HepG2 (cell line): ENCODE measurements around the gene MAGEA9B. TPM values are rescaled to one million over a fixed set of nuclear protein-coding genes. Genes with fewer than 3 reads are reported as not detected.

ENCODE experiments used
- ATAC-seq: fragments of 200-7000 bp; cut with Tn5 transposase; 3 replicates; pipeline ENCODE4 v1.9.1; 2020; ENCODE audit warnings: mild to moderate bottlenecking, moderate library complexity
- BruUV-seq: library from RNA; stranded (reverse); fragments of 400-500 nt; replicated peaks from 2 replicates; lab custom pipeline; 2021; lab: Mats Ljungman, UMichigan
- CTCF ChIA-PET: fragments of 300-600 bp; formaldehyde crosslinking; extraction: SDS; loops from one replicate; lab custom pipeline; 2021; ENCODE audit warnings: low total read pairs, inconsistent platforms, low intra/inter-chr PET ratio; lab: Yijun Ruan, JAX
- POLR2A ChIA-PET: fragments of 350-600 bp; sonication (Branson Sonifier 250); formaldehyde crosslinking; loops from one replicate; lab custom pipeline; 2020; ENCODE audit warnings: antibody characterized with exemption, inconsistent platforms; lab: Yijun Ruan, JAX
- DNase-seq: peaks from one replicate; pipeline ENCODE4 v3.0.0-alpha.2; 2015; ENCODE audit warnings: low spot score
- FAIRE-seq: peaks from 3 replicates; lab custom pipeline; 2011; peaks lifted over from hg19 to GRCh38; lab: Jason Lieb, UNC
- H2AFZ ChIP-seq: one replicate; pipeline ENCODE4 v1.6.1; 2011; ENCODE audit warnings: low read length, inconsistent platforms
- H3K27ac ChIP-seq: fragments of 300-600 bp; 3 replicates; pipeline ENCODE4 v1.8.0; 2011; ENCODE audit warnings: mixed run types, mild to moderate bottlenecking, mixed read lengths, low read length, inconsistent platforms; ENCODE audit not compliant: insufficient read depth; ENCODE audit errors: extremely low read length
- H3K27me3 ChIP-seq, 2 experiments: fragments of 200-600 bp in 1 of 2; 2 replicates in 1 of 2; 3 replicates in 1 of 2; pipeline versions ENCODE4 v1.6.0 to v1.8.0; 2011; ENCODE audit warnings: low read length in 2 of 2, mild to moderate bottlenecking in 2 of 2, moderate library complexity in 2 of 2, inconsistent platforms in 1 of 2; ENCODE audit not compliant: insufficient read depth in 2 of 2, control insufficient read depth in 1 of 2
- H3K36me3 ChIP-seq, 2 experiments: fragments of 200-600 bp in 1 of 2; replicated peaks in 1 of 2; 2 replicates in 1 of 2; 3 replicates in 1 of 2; pipeline versions ENCODE4 v1.5.1 to v1.8.0; 2011; ENCODE audit warnings: low read length in 2 of 2, inconsistent platforms in 1 of 2; ENCODE audit not compliant: insufficient read depth in 2 of 2, control insufficient read depth in 1 of 2
- H3K4me1 ChIP-seq: 2 replicates; pipeline ENCODE4 v1.5.1; 2012; ENCODE audit warnings: low read length, inconsistent platforms; ENCODE audit not compliant: insufficient read depth
- H3K4me2 ChIP-seq: 2 replicates; pipeline ENCODE4 v1.6.0; 2011; ENCODE audit warnings: low read depth, low read length, inconsistent platforms
- H3K4me3 ChIP-seq, 3 experiments: fragments of 200-600 bp in 1 of 3; sonication (generic), shearing (Covaris generic) in 1 of 3; replicated peaks in 1 of 3; 2 replicates each; pipeline ENCODE4 v1.5.1; 2011 to 2016; ENCODE audit warnings: low read length in 3 of 3, inconsistent platforms in 2 of 3, low read depth in 2 of 3, mild to moderate bottlenecking in 2 of 3, control low read depth in 1 of 3, mixed read lengths in 1 of 3; ENCODE audit not compliant: insufficient read depth in 1 of 3
- H3K79me2 ChIP-seq: one replicate; pipeline ENCODE4 v1.6.1; 2011; ENCODE audit warnings: low read length, inconsistent platforms; ENCODE audit not compliant: insufficient read depth
- H3K9ac ChIP-seq: 2 replicates; pipeline ENCODE4 v1.6.0; 2011; ENCODE audit warnings: mild to moderate bottlenecking, low read depth, low read length, inconsistent platforms; ENCODE audit not compliant: insufficient read depth
- H3K9me3 ChIP-seq: 2 replicates; pipeline ENCODE4 v1.5.1; 2012; ENCODE audit warnings: mild to moderate bottlenecking, low read length
- H4K20me1 ChIP-seq: 2 replicates; pipeline ENCODE4 v1.6.0; 2011; ENCODE audit warnings: inconsistent platforms, mild to moderate bottlenecking, low read length, moderate library complexity; ENCODE audit not compliant: insufficient read depth
- GFI1 ChIP-seq: sonication (generic); formaldehyde crosslinking; IDR thresholded peaks from 2 replicates; pipeline ENCODE4 v1.5.0; 2020; ENCODE audit warnings: missing genetic modification reagents, mild to moderate bottlenecking, borderline replicate concordance
- ZNF564 ChIP-seq: sonication (generic); formaldehyde crosslinking; IDR thresholded peaks from 2 replicates; pipeline ENCODE4 v1.8.1; 2023; ENCODE audit warnings: mild to moderate bottlenecking, missing genetic modification reagents
- ZNF572 ChIP-seq: sonication (generic); formaldehyde crosslinking; IDR thresholded peaks from 2 replicates; pipeline ENCODE4 v1.5.1; 2020; ENCODE audit warnings: mild to moderate bottlenecking, missing genetic modification reagents
- WGBS: methylation state at CpG from one replicate; pipeline ENCODE4 v1.1.6; 2017; ENCODE audit warnings: low lambda C conversion rate; 5-methylcytosine and 5-hydroxymethylcytosine counted together
- in situ Hi-C: cut with HindIII; loops from 2 replicates; pipeline ENCODE4 v1.10.0; 2017; ENCODE audit warnings: low pct_unique_long_range_greater_than_20kb; ENCODE audit not compliant: extremely low pct_ligation_motif_present
- intact Hi-C: fragments of 100-400 bp; cut with micrococcal nuclease; formaldehyde crosslinking; loops from one replicate; pipeline ENCODE4 v1.10.0; 2022; ENCODE audit not compliant: unreplicated experiment
- polyA plus RNA-seq, 8 experiments: library from polyadenylated mRNA; depleted of rRNA in 3 of 8; stranded (reverse) in 7 of 8; unstranded in 1 of 8; fragments of >200 nt; fragmentation: Illumina TruSeq in 4 of 8; extraction: Trizol in 4 of 8; gene quantifications; 2 replicates each; pipeline versions ENCODE4 v1.2.1 to v1.2.3, GENCODE V29; 2011 to 2016; ENCODE audit warnings: low read depth in 4 of 8, missing spikeins in 1 of 8, mixed read lengths in 1 of 8; ENCODE audit not compliant: insufficient read depth in 1 of 8
- total RNA-seq, 5 experiments: library from RNA; depleted of rRNA; stranded (reverse); fragments of >200 nt; fragmentation: Illumina TruSeq; extraction: Trizol; gene quantifications; 2 replicates each; pipeline ENCODE4 v1.2.3, GENCODE V29; 2016; ENCODE audit warnings: low read depth in 1 of 5
- TF ChIP-seq, protein P1 (sequence below): sonication (generic); formaldehyde crosslinking; IDR thresholded peaks from 2 replicates; pipeline ENCODE4 v1.5.1; 2020; ENCODE audit warnings: missing genetic modification reagents, mild to moderate bottlenecking, borderline replicate concordance
- TF ChIP-seq, protein P2 (sequence below): sonication (generic); formaldehyde crosslinking; IDR thresholded peaks from 2 replicates; pipeline ENCODE4 v1.5.0; 2020; ENCODE audit warnings: mild to moderate bottlenecking, missing genetic modification reagents, moderate library complexity

The MAGEA9B gene
- total and polyA plus RNA-seq, 2 of the 13 experiments (the other 11 are each of a cell fraction or from before 2014, with no cell fraction given) = 0.07 to 0.11 TPM

DNA sequence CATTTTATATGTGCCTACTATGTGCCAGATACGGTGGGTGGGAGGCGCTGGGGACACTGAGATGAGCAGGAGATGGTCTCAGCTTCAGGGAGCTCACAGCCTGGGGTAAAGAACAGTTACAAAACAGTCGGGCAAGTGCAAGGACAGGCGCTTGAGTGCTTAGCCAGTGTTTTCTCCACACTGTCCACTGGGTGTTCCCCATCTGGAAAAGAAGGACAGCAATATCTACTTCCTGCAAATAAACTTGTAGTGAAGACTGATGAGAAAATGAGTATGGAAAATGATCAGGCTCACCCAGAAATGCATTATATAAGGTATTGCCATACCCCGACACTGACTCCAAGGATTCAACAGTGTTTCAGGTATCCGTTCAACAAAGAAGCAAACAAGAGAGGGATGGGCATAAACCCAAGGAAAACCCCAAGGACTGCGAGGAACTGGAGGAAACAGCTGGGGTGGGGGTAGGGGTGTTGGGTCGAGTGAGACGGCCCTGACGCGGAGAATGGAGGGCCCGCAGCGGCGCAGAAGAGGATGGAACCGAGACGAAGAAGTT lies 43.5 kb upstream of the MAGEA9B start:
- H3K4me2 ChIP-seq = peak overlapping the region; percentile 81
- peaks cover 0 to 2% of the 10 kb centered on the region in 2 experiments; a peak in 1 of 5 replicates for H3K27me3 ChIP-seq
- 0% methylated on average over 12 of the region's 16 CpGs for whole genome bisulfite sequencing
- H4K20me1 ChIP-seq = no peaks in the 10 kb centered on the region
- no peak overlapping the region for H3K27ac ChIP-seq
- no TSS peak for BruUV-seq
- ATAC-seq = peak; percentile 89
- no peaks in the 10 kb centered on the region for H3K9me3 ChIP-seq
- peaks cover 34% of the 10 kb centered on the region for H3K4me1 ChIP-seq
- in situ Hi-C loops = no loop called here
- TF ChIP-seq GFI1 (CRISPR knock-in tag) = no peak
- TF ChIP-seq, protein P1, sequence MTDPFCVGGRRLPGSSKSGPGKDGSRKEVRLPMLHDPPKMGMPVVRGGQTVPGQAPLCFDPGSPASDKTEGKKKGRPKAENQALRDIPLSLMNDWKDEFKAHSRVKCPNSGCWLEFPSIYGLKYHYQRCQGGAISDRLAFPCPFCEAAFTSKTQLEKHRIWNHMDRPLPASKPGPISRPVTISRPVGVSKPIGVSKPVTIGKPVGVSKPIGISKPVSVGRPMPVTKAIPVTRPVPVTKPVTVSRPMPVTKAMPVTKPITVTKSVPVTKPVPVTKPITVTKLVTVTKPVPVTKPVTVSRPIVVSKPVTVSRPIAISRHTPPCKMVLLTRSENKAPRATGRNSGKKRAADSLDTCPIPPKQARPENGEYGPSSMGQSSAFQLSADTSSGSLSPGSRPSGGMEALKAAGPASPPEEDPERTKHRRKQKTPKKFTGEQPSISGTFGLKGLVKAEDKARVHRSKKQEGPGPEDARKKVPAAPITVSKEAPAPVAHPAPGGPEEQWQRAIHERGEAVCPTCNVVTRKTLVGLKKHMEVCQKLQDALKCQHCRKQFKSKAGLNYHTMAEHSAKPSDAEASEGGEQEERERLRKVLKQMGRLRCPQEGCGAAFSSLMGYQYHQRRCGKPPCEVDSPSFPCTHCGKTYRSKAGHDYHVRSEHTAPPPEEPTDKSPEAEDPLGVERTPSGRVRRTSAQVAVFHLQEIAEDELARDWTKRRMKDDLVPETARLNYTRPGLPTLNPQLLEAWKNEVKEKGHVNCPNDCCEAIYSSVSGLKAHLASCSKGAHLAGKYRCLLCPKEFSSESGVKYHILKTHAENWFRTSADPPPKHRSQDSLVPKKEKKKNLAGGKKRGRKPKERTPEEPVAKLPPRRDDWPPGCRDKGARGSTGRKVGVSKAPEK (CRISPR knock-in tag) = no peak
- TF ChIP-seq, protein P2, sequence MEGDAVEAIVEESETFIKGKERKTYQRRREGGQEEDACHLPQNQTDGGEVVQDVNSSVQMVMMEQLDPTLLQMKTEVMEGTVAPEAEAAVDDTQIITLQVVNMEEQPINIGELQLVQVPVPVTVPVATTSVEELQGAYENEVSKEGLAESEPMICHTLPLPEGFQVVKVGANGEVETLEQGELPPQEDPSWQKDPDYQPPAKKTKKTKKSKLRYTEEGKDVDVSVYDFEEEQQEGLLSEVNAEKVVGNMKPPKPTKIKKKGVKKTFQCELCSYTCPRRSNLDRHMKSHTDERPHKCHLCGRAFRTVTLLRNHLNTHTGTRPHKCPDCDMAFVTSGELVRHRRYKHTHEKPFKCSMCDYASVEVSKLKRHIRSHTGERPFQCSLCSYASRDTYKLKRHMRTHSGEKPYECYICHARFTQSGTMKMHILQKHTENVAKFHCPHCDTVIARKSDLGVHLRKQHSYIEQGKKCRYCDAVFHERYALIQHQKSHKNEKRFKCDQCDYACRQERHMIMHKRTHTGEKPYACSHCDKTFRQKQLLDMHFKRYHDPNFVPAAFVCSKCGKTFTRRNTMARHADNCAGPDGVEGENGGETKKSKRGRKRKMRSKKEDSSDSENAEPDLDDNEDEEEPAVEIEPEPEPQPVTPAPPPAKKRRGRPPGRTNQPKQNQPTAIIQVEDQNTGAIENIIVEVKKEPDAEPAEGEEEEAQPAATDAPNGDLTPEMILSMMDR (CRISPR knock-in tag) = 0 out of 2 replicates have a peak, but pooled peaks have one; percentile 10
- peak; percentile 98 for TF ChIP-seq ZNF564 (CRISPR knock-in tag)
- TF ChIP-seq ZNF572 (CRISPR knock-in tag) = no peak
- H3K9ac ChIP-seq = peak overlapping the region; percentile 68
- no peak overlapping the region for H2AFZ ChIP-seq
- DNase-seq = peak; percentile 18
- FAIRE-seq = peak; percentile 88
- intact Hi-C loops = no loop called here
- ChIA-PET CTCF (no interaction called here), POLR2A (no interaction called here)
- peak overlapping the region; percentile 65 to 76 (median 66) for H3K4me3 ChIP-seq
- no peaks in the 10 kb centered on the region for H3K36me3 ChIP-seq
- no peaks in the 10 kb centered on the region for H3K79me2 ChIP-seq
